ENCODE results near the gene G0S2.

The G0S2 gene

GRCh38 chr1:209634005-209634737 lies 41.0 kb upstream of the G0S2 start:
- Histone ChIP-seq H3K36me3 (ENCODE audit: insufficient read depth, low read depth, low read length) (no peaks in the 10 kb centered on the region), H3K9me3 (ENCODE audit: insufficient read depth, low read depth, low read length) (no peaks in the 10 kb centered on the region), H3K9ac (ENCODE audit: low read depth, low read length) (no peak overlapping the region), H3K4me1 (ENCODE audit: insufficient read depth, low read length) (peaks cover 15% of the 10 kb centered on the region), H3K27me3 (ENCODE audit: insufficient read depth, low read length) (no peaks in the 10 kb centered on the region), H3K27ac (ENCODE audit: low read length) (no peak overlapping the region), H3K4me3 (ENCODE audit: low read length) (no peak overlapping the region)

- Histone ChIP-seq H3K36me3 (ENCODE audit: insufficient read depth, low read depth, low read length) (no peaks in the 10 kb centered on the region), H3K9ac (ENCODE audit: low read depth, low read length) (no peak overlapping the region), H3K27me3 (ENCODE audit: insufficient read depth, low read length) (no peaks in the 10 kb centered on the region), H3K27ac (ENCODE audit: low read length) (no peak overlapping the region), H3K9me3 (ENCODE audit: insufficient read depth, low read depth, low read length) (no peaks in the 10 kb centered on the region), H3K4me1 (ENCODE audit: insufficient read depth, low read length) (peaks cover 3% of the 10 kb centered on the region; the same call in 1 of the 2 replicates), H3K4me3 (ENCODE audit: low read length) (no peak overlapping the region)
Observed at GRCh38 chr1:209635850-209636249, 39.4 kb upstream of the G0S2 start.

GRCh38 chr1:209641832-209642172 lies 33.4 kb upstream of the G0S2 start:
- Histone ChIP-seq H3K4me1 (ENCODE audit: insufficient read depth, low read length) (0 out of 2 replicates have a peak, but pooled peaks cover 3% of the 10 kb centered on the region), H3K4me3 (ENCODE audit: low read length) (no peak overlapping the region), H3K27ac (ENCODE audit: low read length) (no peak overlapping the region), H3K9ac (ENCODE audit: low read depth, low read length) (no peak overlapping the region), H3K36me3 (ENCODE audit: insufficient read depth, low read depth, low read length) (no peaks in the 10 kb centered on the region), H3K27me3 (ENCODE audit: insufficient read depth, low read length) (no peaks in the 10 kb centered on the region), H3K9me3 (ENCODE audit: insufficient read depth, low read depth, low read length) (no peaks in the 10 kb centered on the region)

GRCh38 chr1:209642816-209643215 lies 32.4 kb upstream of the G0S2 start:
- no peaks in the 10 kb centered on the region for H3K36me3 ChIP-seq (ENCODE audit: insufficient read depth, low read depth, low read length)
- 0 out of 2 replicates have a peak, but pooled peaks cover 3% of the 10 kb centered on the region for H3K4me1 ChIP-seq (ENCODE audit: insufficient read depth, low read length)
- no peaks in the 10 kb centered on the region for H3K27me3 ChIP-seq (ENCODE audit: insufficient read depth, low read length)
- H3K27ac ChIP-seq (ENCODE audit: low read length) = no peak overlapping the region
- H3K9ac ChIP-seq (ENCODE audit: low read depth, low read length) = no peak overlapping the region
- H3K9me3 ChIP-seq (ENCODE audit: insufficient read depth, low read depth, low read length) = no peaks in the 10 kb centered on the region
- no peak overlapping the region for H3K4me3 ChIP-seq (ENCODE audit: low read length)

- Histone ChIP-seq H3K27ac (ENCODE audit: low read length) (no peak overlapping the region), H3K4me3 (ENCODE audit: low read length) (no peak overlapping the region), H3K9me3 (ENCODE audit: insufficient read depth, low read depth, low read length) (no peaks in the 10 kb centered on the region), H3K27me3 (ENCODE audit: insufficient read depth, low read length) (no peaks in the 10 kb centered on the region), H3K36me3 (ENCODE audit: insufficient read depth, low read depth, low read length) (no peaks in the 10 kb centered on the region), H3K4me1 (ENCODE audit: insufficient read depth, low read length) (0 out of 2 replicates have a peak, but pooled peaks cover 3% of the 10 kb centered on the region), H3K9ac (ENCODE audit: low read depth, low read length) (no peak overlapping the region)
Observed at GRCh38 chr1:209643285-209644020, 31.8 kb upstream of the G0S2 start.

GRCh38 chr1:209645574-209646452 lies 29.4 kb upstream of the G0S2 start:
- Histone ChIP-seq H3K4me3 (ENCODE audit: low read length) (no peak overlapping the region), H3K27ac (ENCODE audit: low read length) (no peak overlapping the region), H3K9ac (ENCODE audit: low read depth, low read length) (no peak overlapping the region), H3K27me3 (ENCODE audit: insufficient read depth, low read length) (no peaks in the 10 kb centered on the region), H3K36me3 (ENCODE audit: insufficient read depth, low read depth, low read length) (no peaks in the 10 kb centered on the region), H3K9me3 (ENCODE audit: insufficient read depth, low read depth, low read length) (no peaks in the 10 kb centered on the region), H3K4me1 (ENCODE audit: insufficient read depth, low read length) (no peaks in the 10 kb centered on the region)

GRCh38 chr1:209646558-209646957 lies 28.7 kb upstream of the G0S2 start:
- Histone ChIP-seq H3K4me1 (ENCODE audit: insufficient read depth, low read length) (no peaks in the 10 kb centered on the region), H3K4me3 (ENCODE audit: low read length) (no peak overlapping the region), H3K36me3 (ENCODE audit: insufficient read depth, low read depth, low read length) (no peaks in the 10 kb centered on the region), H3K27me3 (ENCODE audit: insufficient read depth, low read length) (no peaks in the 10 kb centered on the region), H3K27ac (ENCODE audit: low read length) (no peak overlapping the region), H3K9ac (ENCODE audit: low read depth, low read length) (no peak overlapping the region), H3K9me3 (ENCODE audit: insufficient read depth, low read depth, low read length) (no peaks in the 10 kb centered on the region)

- no peaks in the 10 kb centered on the region for H3K9me3 ChIP-seq (ENCODE audit: insufficient read depth, low read depth, low read length)
- H3K4me3 ChIP-seq (ENCODE audit: low read length) = no peak overlapping the region
- H3K27me3 ChIP-seq (ENCODE audit: insufficient read depth, low read length) = no peaks in the 10 kb centered on the region
- no peaks in the 10 kb centered on the region for H3K36me3 ChIP-seq (ENCODE audit: insufficient read depth, low read depth, low read length)
- no peak overlapping the region for H3K9ac ChIP-seq (ENCODE audit: low read depth, low read length)
- H3K27ac ChIP-seq (ENCODE audit: low read length) = no peak overlapping the region
- H3K4me1 ChIP-seq (ENCODE audit: insufficient read depth, low read length) = no peaks in the 10 kb centered on the region
Observed at GRCh38 chr1:209647156-209647555, 28.1 kb upstream of the G0S2 start.

- Histone ChIP-seq H3K27me3 (ENCODE audit: insufficient read depth, low read length) (no peaks in the 10 kb centered on the region), H3K27ac (ENCODE audit: low read length) (no peak overlapping the region), H3K4me3 (ENCODE audit: low read length) (no peak overlapping the region), H3K9me3 (ENCODE audit: insufficient read depth, low read depth, low read length) (no peaks in the 10 kb centered on the region), H3K4me1 (ENCODE audit: insufficient read depth, low read length) (peaks cover 3% of the 10 kb centered on the region), H3K9ac (ENCODE audit: low read depth, low read length) (no peak overlapping the region), H3K36me3 (ENCODE audit: insufficient read depth, low read depth, low read length) (no peaks in the 10 kb centered on the region)
Observed at GRCh38 chr1:209648346-209648745, 26.9 kb upstream of the G0S2 start.

- Histone ChIP-seq H3K27me3 (ENCODE audit: insufficient read depth, low read length) (no peaks in the 10 kb centered on the region), H3K27ac (ENCODE audit: low read length) (no peak overlapping the region), H3K4me1 (ENCODE audit: insufficient read depth, low read length) (peaks cover 9% of the 10 kb centered on the region), H3K36me3 (ENCODE audit: insufficient read depth, low read depth, low read length) (no peaks in the 10 kb centered on the region), H3K9me3 (ENCODE audit: insufficient read depth, low read depth, low read length) (no peaks in the 10 kb centered on the region), H3K4me3 (ENCODE audit: low read length) (no peak overlapping the region), H3K9ac (ENCODE audit: low read depth, low read length) (no peak overlapping the region)
Observed at GRCh38 chr1:209648931-209649776, 26.1 kb upstream of the G0S2 start.

- no peak overlapping the region for H3K9ac ChIP-seq (ENCODE audit: low read depth, low read length)
- no peaks in the 10 kb centered on the region for H3K27me3 ChIP-seq (ENCODE audit: insufficient read depth, low read length)
- H3K27ac ChIP-seq (ENCODE audit: low read length) = no peak overlapping the region
- H3K9me3 ChIP-seq (ENCODE audit: insufficient read depth, low read depth, low read length) = no peaks in the 10 kb centered on the region
- no peaks in the 10 kb centered on the region for H3K36me3 ChIP-seq (ENCODE audit: insufficient read depth, low read depth, low read length)
- peaks cover 9% of the 10 kb centered on the region for H3K4me1 ChIP-seq (ENCODE audit: insufficient read depth, low read length)
- no peak overlapping the region for H3K4me3 ChIP-seq (ENCODE audit: low read length)
Observed at GRCh38 chr1:209650454-209650853, 24.8 kb upstream of the G0S2 start.

All from iPS-20b (cell line).